ENCODE data around the gene VAV2.

The VAV2 gene

DNA sequence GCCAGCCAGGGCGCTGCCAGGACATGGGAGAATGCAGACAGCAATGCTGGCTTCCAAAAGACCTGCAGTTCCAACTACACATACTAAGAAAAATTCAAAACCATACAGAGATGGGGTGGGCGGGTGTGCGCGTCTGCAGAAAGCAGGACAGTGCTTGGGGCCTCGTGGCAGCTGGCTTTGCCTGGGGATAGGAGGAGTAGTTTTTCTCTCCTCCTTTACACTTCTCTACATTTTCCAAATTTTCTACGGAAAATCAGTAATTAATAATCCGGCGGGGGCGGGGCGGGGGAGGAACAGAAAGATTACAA, 210.3 kb downstream of the VAV2 start:
- Histone ChIP-seq H3K27ac (no peak overlapping the region), H3K4me1 (ENCODE audit: control insufficient read depth in 1 of 2, insufficient read depth in 1 of 2, low read depth in 1 of 2, low read length in 1 of 2) (no peaks in the 10 kb centered on the region), H3K27me3 (no peaks in the 10 kb centered on the region), H3K36me3 (no peaks in the 10 kb centered on the region), H3K9me3 (no peaks in the 10 kb centered on the region), H3K4me3 (ENCODE audit: low read depth in 1 of 2, low read length in 1 of 2) (no peak overlapping the region)
- TF ChIP-seq, protein P1, sequence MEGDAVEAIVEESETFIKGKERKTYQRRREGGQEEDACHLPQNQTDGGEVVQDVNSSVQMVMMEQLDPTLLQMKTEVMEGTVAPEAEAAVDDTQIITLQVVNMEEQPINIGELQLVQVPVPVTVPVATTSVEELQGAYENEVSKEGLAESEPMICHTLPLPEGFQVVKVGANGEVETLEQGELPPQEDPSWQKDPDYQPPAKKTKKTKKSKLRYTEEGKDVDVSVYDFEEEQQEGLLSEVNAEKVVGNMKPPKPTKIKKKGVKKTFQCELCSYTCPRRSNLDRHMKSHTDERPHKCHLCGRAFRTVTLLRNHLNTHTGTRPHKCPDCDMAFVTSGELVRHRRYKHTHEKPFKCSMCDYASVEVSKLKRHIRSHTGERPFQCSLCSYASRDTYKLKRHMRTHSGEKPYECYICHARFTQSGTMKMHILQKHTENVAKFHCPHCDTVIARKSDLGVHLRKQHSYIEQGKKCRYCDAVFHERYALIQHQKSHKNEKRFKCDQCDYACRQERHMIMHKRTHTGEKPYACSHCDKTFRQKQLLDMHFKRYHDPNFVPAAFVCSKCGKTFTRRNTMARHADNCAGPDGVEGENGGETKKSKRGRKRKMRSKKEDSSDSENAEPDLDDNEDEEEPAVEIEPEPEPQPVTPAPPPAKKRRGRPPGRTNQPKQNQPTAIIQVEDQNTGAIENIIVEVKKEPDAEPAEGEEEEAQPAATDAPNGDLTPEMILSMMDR (IDR thresholded peaks at IDR 0.05) = no peak

DNA sequence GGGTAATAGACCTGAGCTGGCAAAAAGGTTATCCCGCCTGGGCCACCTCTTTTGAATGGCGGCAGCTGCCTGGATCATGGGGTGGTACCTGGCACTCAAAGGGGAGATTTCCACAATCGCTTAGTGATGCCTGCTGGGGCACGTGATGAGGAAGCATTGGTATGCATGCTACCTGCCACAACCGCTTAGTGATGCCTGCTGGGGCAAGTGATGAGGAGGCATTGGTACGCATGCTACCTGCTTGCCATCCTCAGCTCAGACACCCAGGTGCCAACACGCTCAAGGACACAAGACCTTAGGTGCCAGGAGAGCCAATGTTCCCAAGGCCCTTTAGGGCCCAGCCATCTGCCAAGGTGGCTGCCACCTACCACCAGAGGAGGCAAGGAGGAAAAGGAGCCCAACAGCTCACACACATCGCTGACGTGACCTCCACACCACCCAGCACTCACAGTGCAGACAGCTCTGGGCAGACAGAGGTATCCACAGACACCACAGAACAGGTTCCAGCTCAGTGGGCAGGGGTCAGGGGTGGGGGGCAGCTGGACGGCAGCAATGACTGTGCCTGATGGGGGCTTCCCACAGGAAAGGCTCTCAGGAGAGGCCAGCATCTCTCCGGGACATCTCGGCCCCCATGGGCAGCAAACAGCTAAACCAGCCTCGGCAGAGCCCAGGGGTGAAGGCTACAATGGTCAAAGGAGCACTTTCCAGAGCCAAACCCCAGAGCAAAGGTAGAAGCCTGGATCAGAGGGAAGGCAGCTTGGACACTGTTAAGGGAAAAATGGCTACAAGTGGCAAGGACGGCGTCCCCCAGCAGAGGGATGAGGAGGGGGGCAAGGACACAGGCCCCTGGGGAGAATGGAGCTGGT, 210.9 kb downstream of the VAV2 start:
- H3K27ac ChIP-seq = no peak overlapping the region
- no peaks in the 10 kb centered on the region for H3K9me3 ChIP-seq
- H3K27me3 ChIP-seq = no peaks in the 10 kb centered on the region
- H3K4me3 ChIP-seq (ENCODE audit: low read depth in 1 of 2, low read length in 1 of 2) = no peak overlapping the region
- H3K4me1 ChIP-seq (ENCODE audit: control insufficient read depth in 1 of 2, insufficient read depth in 1 of 2, low read depth in 1 of 2, low read length in 1 of 2) = no peaks in the 10 kb centered on the region
- H3K36me3 ChIP-seq = no peaks in the 10 kb centered on the region
- TF ChIP-seq, protein P1 (IDR thresholded peaks at IDR 0.05) = no peak

DNA sequence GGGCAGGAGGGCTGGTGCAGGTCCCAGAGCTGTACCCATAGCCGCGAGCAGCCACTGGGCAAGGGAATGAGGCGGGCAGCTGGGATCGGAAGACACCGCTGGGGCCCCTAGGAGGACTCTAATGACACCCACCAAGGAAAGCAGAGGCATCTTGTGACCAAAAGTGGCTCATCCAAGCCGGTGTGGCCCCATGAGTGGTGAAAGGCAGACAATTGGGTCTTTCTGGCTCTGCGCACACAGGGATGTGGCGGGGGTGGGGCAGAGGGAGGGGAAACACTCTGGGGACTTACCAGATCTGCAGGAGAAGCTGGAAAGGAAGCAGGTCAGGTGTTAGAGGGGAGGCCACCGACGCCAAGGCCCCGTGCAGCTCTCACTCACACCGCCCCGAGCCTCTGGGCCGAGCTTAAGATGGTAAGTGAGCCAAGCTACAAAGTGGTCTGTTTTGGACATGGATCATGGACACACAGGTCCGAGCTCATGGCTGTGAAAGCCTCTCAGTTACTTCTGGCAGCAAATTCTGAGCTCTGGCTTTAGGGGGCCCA, 211.6 kb downstream of the VAV2 start:
- Histone ChIP-seq H3K27me3 (no peaks in the 10 kb centered on the region), H3K36me3 (no peaks in the 10 kb centered on the region), H3K27ac (no peak overlapping the region), H3K9me3 (no peaks in the 10 kb centered on the region), H3K4me1 (ENCODE audit: control insufficient read depth in 1 of 2, insufficient read depth in 1 of 2, low read depth in 1 of 2, low read length in 1 of 2) (no peaks in the 10 kb centered on the region), H3K4me3 (ENCODE audit: low read depth in 1 of 2, low read length in 1 of 2) (no peak overlapping the region)
- TF ChIP-seq, protein P1 (IDR thresholded peaks at IDR 0.05) = no peak

DNA sequence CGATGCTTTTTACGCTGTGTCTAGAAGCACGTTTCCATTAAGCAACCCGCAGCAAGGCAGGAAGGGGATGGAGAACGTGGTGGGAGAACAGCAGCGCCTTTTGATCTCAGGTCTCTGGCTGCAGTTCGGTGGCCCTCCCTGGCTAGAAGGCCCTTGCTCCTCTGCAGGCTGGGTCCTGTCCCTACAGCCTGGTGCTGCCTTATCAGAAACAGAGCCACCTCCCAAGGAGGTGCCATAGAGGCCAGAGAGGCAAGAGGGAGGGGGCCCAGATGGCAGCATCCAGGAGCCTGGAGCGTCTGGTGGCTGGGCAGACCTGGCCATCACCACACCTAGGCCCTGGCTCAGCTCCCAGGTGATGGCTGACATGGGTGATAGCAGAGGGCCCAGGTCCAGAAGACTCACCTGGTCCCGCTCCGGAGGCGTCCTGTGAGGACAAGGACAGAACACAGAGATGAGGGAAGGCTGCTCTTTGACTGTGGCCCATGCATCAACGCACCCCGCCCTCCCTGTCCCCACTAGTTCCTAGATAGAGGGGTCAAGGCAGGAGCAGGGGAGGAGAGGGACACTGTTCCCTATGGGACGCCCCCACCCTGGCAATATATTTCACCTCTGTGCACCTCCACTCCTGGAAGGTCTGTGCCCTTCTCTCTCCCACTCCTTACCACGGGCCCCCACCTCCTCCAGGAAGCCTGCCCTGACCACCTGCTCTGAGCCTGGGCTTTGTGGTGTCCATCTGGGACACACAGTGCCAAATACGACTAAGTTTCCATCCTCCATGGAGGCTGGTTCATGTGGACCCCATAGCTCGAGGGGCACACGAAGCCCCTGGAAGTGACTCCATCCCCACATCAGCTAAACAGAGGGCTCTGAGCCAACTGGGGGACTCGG, 212.4 kb downstream of the VAV2 start:
- TF ChIP-seq, protein P1 (IDR thresholded peaks at IDR 0.05) = no peak
- H3K27me3 ChIP-seq = no peaks in the 10 kb centered on the region
- H3K27ac ChIP-seq = no peak overlapping the region
- H3K9me3 ChIP-seq = no peaks in the 10 kb centered on the region
- H3K4me1 ChIP-seq (ENCODE audit: control insufficient read depth in 1 of 2, insufficient read depth in 1 of 2, low read depth in 1 of 2, low read length in 1 of 2) = no peaks in the 10 kb centered on the region
- H3K4me3 ChIP-seq (ENCODE audit: low read depth in 1 of 2, low read length in 1 of 2) = no peak overlapping the region
- H3K36me3 ChIP-seq = no peaks in the 10 kb centered on the region

DNA sequence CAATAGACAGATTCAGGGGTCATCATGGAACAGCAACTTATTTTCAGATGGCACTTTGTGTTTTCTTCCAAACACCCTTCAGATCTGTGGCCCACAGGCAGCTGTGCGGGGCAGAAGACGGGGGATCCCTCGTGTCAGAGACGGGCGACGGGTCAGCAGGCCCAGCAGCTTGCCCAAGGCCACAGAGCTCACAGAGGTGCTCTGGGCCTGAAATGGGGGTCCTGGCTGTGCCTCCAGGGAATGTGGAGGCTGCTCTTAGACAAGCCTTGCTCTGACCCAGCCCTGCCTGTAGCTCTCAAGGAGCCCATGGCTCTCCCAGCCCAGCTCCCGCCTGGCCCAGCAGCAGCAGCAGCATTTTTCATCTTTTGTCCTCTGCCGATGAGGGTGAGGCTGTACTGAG, 213.0 kb downstream of the VAV2 start:
- Histone ChIP-seq H3K27me3 (no peaks in the 10 kb centered on the region), H3K36me3 (no peaks in the 10 kb centered on the region), H3K27ac (no peak overlapping the region), H3K4me1 (ENCODE audit: control insufficient read depth in 1 of 2, insufficient read depth in 1 of 2, low read depth in 1 of 2, low read length in 1 of 2) (no peaks in the 10 kb centered on the region), H3K4me3 (ENCODE audit: low read depth in 1 of 2, low read length in 1 of 2) (no peak overlapping the region), H3K9me3 (no peaks in the 10 kb centered on the region)
- TF ChIP-seq, protein P1 (IDR thresholded peaks at IDR 0.05) = no peak
